Endometrial microvascular endothelial cells (primary cell): ENCODE data around the gene SEPSECS. TPM values are rescaled to one million over a fixed set of nuclear protein-coding genes. Genes with fewer than 3 reads are reported as not detected.
"Not testable (repeated sequence)": the region's sequence is repeated elsewhere in the genome, so short reads cannot be mapped to it uniquely, and the experiment has no call there.

Source experiments
- in situ Hi-C: cut with HindIII; loops from 2 replicates; pipeline ENCODE4 v1.10.0; 2017; ENCODE audit warnings: low sequenced_read_pairs, low pct_unique_long_range_greater_than_20kb; ENCODE audit errors: inconsistent ontology term
- total RNA-seq: library from RNA; depleted of rRNA; stranded (reverse); fragments of >200 nt; gene quantifications from one replicate; pipeline ENCODE4 v1.2.3, GENCODE V29; 2015; ENCODE audit errors: inconsistent ontology term

Gene SEPSECS
- total RNA-seq, 1 donor from 2014 or later = 3.5 TPM

GRCh38 chr4:25096251-25096980 is 63.8 kb downstream of the SEPSECS start:
- in situ Hi-C loops = no loop called here

DNA sequence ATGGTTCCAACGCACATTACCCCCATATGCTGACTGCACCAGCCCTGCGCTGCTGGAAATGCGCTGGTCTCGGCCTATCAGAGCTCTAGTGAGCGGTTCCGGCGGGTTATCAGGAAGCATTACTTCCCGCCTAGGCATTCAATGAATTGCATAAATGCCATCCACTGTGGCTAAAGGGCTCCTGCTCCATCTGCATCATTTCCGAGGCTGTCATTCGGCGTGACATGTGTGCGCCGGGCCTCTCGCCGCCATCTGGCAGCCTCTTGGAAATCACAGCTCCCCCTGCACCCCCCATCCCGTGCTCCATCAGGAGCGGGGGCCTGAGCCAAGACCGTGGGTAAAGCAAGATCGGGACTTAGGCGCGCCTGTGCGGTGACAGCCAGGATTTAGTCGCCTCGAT is 64.4 kb downstream of the SEPSECS start:
- in situ Hi-C loops = no loop called here

GRCh38 chr4:25092139-25092538 is 68.1 kb downstream of the SEPSECS start:
- in situ Hi-C loops = no loop called here

DNA sequence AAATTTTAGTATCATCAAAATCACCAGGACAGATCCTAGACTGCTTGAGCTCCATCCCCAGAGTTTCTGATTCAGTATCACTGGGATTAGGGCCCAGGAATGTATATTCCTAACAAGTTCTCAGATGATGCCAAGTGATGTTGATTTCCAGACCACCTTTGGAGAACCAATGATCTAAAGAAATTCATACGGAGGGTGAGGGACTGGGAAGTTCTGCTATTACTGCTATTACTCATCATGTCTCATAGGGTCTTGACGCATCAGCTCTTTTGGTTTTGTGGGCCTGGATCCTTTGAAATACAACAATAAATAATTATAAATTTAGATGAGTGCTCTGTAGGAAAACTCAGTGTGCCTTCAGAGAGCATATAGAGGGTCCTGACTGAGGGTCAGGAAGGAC is 69.7 kb downstream of the SEPSECS start:
- in situ Hi-C loops = no loop called here

DNA sequence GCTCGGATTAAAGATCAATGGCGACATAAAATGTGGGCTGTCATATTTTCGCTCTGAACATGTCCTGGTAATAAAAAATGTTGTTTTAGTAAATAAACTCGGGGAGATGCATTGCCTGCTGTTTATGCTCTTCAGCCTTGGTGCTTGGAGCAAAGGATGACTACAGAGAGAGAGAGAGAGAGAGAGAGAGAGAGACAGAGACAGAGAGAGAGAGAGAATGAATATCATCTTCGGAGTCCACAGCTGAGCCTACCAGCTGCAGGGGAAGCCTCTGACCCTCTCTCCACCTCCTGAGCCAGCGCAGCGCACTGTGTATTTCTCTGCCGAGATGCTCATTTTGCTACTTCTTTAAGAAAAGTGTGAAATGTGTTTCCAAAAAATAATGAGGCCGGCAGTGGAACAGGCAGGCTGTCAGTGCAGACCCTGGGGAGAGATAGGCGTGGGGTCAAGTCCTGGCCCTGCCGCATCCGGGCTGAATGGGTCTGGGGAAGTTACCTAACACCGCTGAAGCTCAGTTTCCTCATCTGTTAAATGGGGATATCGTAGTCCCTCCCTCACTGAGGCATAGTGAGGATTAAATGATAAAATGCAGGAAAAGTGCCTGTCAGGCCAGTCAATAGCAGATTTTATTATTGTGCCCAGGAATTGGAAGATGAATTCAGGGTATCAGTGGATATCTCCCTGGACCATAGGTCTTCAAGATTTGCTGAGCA is 71.0 kb downstream of the SEPSECS start:
- in situ Hi-C loops = no loop called here

GRCh38 chr4:25088093-25088952 is 71.9 kb downstream of the SEPSECS start:
- in situ Hi-C loops = no loop called here

DNA sequence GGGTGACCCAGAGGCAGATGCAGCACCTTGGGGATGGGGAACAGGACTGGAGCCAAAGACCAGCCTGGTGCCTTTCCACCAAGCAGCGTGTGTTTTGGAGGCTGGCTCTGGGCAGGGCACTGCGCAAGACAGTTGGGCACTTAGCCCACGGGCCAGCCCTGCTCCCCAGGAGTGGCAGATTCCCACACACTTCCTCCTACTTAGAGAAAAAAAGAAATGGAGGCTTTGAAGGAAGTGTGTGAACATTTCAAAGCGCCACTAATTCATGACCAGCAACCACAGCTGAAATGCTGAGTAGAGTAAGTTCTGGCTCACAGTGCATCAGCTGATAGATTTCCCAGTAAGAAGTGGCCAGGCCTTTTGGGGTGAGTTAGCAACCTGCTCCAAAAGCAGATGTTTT is 74.6 kb downstream of the SEPSECS start:
- in situ Hi-C loops = no loop called here

GRCh38 chr4:25083441-25083840 is 76.8 kb downstream of the SEPSECS start:
- in situ Hi-C loops = not testable (repeated sequence)

DNA sequence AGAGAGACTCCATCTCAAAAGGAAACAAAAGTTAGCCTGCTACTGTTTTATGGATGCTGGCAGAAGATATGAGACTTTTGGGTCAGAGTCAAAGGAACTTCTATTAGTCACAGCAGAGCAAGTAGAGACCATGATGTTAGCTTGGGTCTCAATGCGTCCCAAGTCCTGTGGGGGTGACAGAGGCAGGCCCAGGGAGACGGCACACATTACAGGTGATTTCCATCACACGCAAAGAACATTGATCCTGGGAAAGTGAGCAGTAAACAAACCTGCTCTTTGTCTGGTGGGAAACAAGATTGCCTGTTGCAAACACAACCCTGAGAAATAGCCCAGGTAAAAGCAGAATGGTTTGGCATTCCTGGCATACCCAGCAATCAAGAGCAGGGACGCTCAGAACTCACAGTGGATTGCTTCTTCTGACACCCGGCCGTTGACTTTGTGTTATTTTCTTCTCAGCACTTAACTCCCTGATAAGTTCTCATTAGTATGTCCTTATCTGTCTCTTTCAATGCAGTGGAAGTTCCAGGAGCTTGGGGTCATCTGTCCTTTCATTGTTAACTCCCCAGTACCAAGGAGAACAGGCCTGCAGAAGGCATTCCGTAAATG is 78.3 kb downstream of the SEPSECS start:
- in situ Hi-C loops = no loop called here

DNA sequence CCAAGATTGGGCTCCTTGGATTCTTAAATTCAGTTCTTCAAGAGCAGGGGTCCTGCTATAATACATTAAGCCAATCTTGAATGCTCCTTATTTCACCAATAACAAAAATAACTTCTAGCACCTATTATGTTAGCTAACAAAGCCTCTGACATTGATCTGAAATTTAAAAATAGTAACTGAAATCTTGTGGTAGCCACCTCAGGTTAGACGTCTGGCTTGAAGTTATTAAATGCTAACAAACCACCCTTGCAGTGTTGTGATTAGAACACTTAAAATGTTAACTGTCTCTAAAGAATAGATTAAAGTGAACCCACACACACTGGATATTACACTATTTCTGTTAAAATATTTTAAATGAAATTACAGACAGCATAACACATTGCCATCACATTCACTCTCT is 79.7 kb downstream of the SEPSECS start:
- in situ Hi-C loops = no loop called here

GRCh38 chr4:25078523-25078922 is 81.7 kb downstream of the SEPSECS start:
- in situ Hi-C loops = no loop called here

GRCh38 chr4:25076625-25077398 is 83.4 kb downstream of the SEPSECS start:
- in situ Hi-C loops = no loop called here

GRCh38 chr4:25075851-25076250 is 84.4 kb downstream of the SEPSECS start:
- in situ Hi-C loops = no loop called here

GRCh38 chr4:25075129-25075528 is 85.1 kb downstream of the SEPSECS start:
- in situ Hi-C loops = no loop called here

- in situ Hi-C loops = no loop called here
Measured at GRCh38 chr4:25070545-25070944, 89.7 kb downstream of the SEPSECS start.
